T-cell (primary cell): Measurements from ENCODE around the gene NBPF1. TPM values are rescaled to one million over a fixed set of nuclear protein-coding genes. Genes with fewer than 3 reads are reported as not detected.
A peak's percentile ranks its signal among the peaks of the same experiment; 100 is the strongest.
"Not testable (repeated sequence)": the region's sequence is repeated elsewhere in the genome, so short reads cannot be mapped to it uniquely, and the experiment has no call there.

Source experiments
- ATAC-seq, 4 experiments: fragments of 200-7000 bp in 3 of 4; fragments of 150-1000 bp in 1 of 4; cut with Tn5 transposase; replicated peaks in 1 of 4; 1 replicate in 3 of 4; 2 replicates in 1 of 4; pipeline ENCODE4 v1.10.0; 2021; ENCODE audit warnings: moderate library complexity in 3 of 4, mild to moderate bottlenecking in 2 of 4, moderate number of reproducible peaks in 1 of 4
- CTCF ChIA-PET, 2 donors: fragments of 300-600 bp; sonication (Branson Sonifier 250); formaldehyde crosslinking; loops; one replicate each; lab custom pipeline; 2022; ENCODE audit warnings: antibody characterized with exemption in 2 of 2; lab: Charles Lee
- POLR2A ChIA-PET, 2 donors: fragments of 300-600 bp; sonication (Branson Sonifier 250); formaldehyde crosslinking; loops; one replicate each; lab custom pipeline; 2022; ENCODE audit warnings: antibody characterized with exemption in 2 of 2; lab: Charles Lee
- DNase-seq, 35 experiments: peaks; one replicate each; pipeline versions ENCODE4 v3.0.0 to v3.0.0-alpha.2; 2013 to 2023
- H3K27ac ChIP-seq: one replicate; pipeline ENCODE4 v1.5.1; 2013; ENCODE audit warnings: low read length
- H3K27me3 ChIP-seq, 2 experiments: replicated peaks in 1 of 2; 1 replicate in 1 of 2; 2 replicates in 1 of 2; pipeline versions ENCODE4 v1.6.1 to v1.7.0; 2013; ENCODE audit warnings: low read length in 1 of 2, mixed read lengths in 1 of 2; ENCODE audit not compliant: control insufficient read depth in 2 of 2, insufficient read depth in 2 of 2; ENCODE audit errors: extremely low read depth in 1 of 2
- H3K36me3 ChIP-seq, 2 donors: 1 replicate in 1 of 2; 2 replicates in 1 of 2; pipeline versions ENCODE4 v1.6.1 to v1.7.0; 2013; ENCODE audit warnings: low read length in 1 of 2; ENCODE audit not compliant: control insufficient read depth in 2 of 2, insufficient read depth in 1 of 2; ENCODE audit errors: extremely low read depth in 1 of 2
- H3K4me1 ChIP-seq, 2 experiments: 1 replicate in 1 of 2; 2 replicates in 1 of 2; pipeline versions ENCODE4 v1.6.1 to v1.7.0; 2013; ENCODE audit warnings: low read length in 2 of 2, mixed read lengths in 1 of 2; ENCODE audit not compliant: insufficient read depth in 2 of 2, control insufficient read depth in 1 of 2; ENCODE audit errors: extremely low read depth in 1 of 2
- H3K4me3 ChIP-seq, 2 donors: 1 replicate in 1 of 2; 2 replicates in 1 of 2; pipeline versions ENCODE4 v1.5.1 to v1.7.0; 2013; ENCODE audit warnings: mild to moderate bottlenecking in 2 of 2, low read length in 1 of 2, moderate library complexity in 1 of 2; ENCODE audit not compliant: control insufficient read depth in 1 of 2; ENCODE audit errors: extremely low read depth in 1 of 2
- H3K9me3 ChIP-seq: 2 replicates; pipeline ENCODE4 v1.7.0; 2013
- H3K27ac Mint-ChIP-seq, 2 donors: one replicate each; pipeline ENCODE4 v1.8.0; 2020 to 2021; ENCODE audit warnings: mild to moderate bottlenecking in 2 of 2, mixed read lengths in 2 of 2
- H3K27me3 Mint-ChIP-seq, 2 donors: one replicate each; pipeline ENCODE4 v1.8.0; 2021 to 2022; ENCODE audit warnings: mixed read lengths in 2 of 2
- H3K36me3 Mint-ChIP-seq: one replicate; pipeline ENCODE4 v1.8.0; 2021; ENCODE audit warnings: mixed read lengths
- H3K4me1 Mint-ChIP-seq, 3 donors: one replicate each; pipeline ENCODE4 v1.8.0; 2020 to 2022; ENCODE audit warnings: mixed read lengths in 3 of 3, mild to moderate bottlenecking in 1 of 3
- H3K4me3 Mint-ChIP-seq, 3 donors: one replicate each; pipeline ENCODE4 v1.8.0; 2020 to 2022; ENCODE audit warnings: mild to moderate bottlenecking in 3 of 3, mixed read lengths in 3 of 3, moderate library complexity in 3 of 3
- H3K9me3 Mint-ChIP-seq, 3 donors: one replicate each; pipeline ENCODE4 v1.8.0; 2020 to 2022; ENCODE audit warnings: mixed read lengths in 3 of 3
- WGBS: methylation state at CpG from one replicate; pipeline ENCODE4 v1.1.5; 2013; ENCODE audit warnings: missing lambda C conversion rate; ENCODE audit not compliant: insufficient coverage; 5-methylcytosine and 5-hydroxymethylcytosine counted together
- total RNA-seq, 35 experiments: library from RNA in 6 of 35; stranded (reverse) in 6 of 35; fragments of 120-200 nt in 1 of 35; gene quantifications; one replicate each; pipeline versions ENCODE4 v1.2.1 to v1.2.4 and lab custom pipeline; 2013 to 2026

Gene NBPF1
- total RNA-seq, 5 donors from 2014 or later (not counting 1 experiment from before 2014, with no cell fraction given), result 18.1 to 34.8 (median 29.1) TPM

DNA sequence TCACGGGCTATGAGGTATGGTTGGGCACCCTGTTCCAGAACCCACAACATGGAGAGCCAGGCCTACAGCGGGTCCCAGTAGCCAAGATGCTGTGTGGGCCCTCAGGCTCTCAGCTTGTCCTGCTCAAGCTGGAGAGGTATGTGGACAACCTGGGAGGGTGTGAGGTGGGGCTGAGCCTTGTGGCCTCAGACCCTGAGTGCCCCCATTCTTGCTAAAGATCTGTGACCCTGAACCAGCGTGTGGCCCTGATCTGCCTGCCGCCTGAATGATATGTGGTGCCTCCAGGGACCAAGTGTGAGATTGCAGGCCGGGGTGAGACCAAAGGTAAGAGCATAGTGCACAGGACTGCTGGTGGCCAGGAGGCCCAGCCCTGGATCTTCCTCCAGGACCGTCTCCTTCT is 36.0 kb upstream of the NBPF1 start:
- CTCF ChIA-PET, H3K27ac Mint-ChIP-seq, H3K27me3 Mint-ChIP-seq, POLR2A ChIA-PET, ATAC-seq, H3K4me1 Mint-ChIP-seq, H3K36me3 Mint-ChIP-seq, H3K9me3 ChIP-seq, H3K4me3 Mint-ChIP-seq, H3K4me3 ChIP-seq, H3K9me3 Mint-ChIP-seq, H3K27ac ChIP-seq, H3K36me3 ChIP-seq: not testable (repeated sequence)
- Histone ChIP-seq H3K4me1 (peaks cover 2 to 30% of the 10 kb centered on the region in 2 experiments), H3K27me3 (peaks cover 3 to 14% of the 10 kb centered on the region in 2 experiments)
- DNase-seq, result peak in 8 of 35 experiments; percentile 0 to 19 (median 1)
- WGBS, result 83% methylated on average over 2 of the region's 6 CpGs

DNA sequence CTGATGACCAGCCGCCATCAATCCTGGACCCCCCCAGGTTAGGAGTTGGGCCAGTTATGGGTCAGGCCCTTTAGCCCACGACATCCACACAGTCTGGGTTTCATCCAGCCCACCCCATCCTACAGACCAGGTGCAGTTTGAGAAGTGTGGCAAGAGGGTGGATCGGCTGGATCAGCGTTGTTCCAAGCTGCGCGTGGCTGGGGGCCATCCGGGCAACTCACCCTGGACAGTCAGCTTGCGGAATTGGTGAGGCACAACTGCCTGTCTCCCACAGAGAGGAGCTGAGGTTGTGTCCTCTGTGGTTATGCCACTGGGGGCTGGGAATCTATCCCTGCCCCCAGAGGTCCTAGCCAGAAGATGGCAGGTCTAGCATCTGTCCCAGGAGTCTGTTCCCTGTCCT is 35.4 kb upstream of the NBPF1 start:
- CTCF ChIA-PET, DNase-seq, H3K9me3 Mint-ChIP-seq: not testable (repeated sequence)

DNA sequence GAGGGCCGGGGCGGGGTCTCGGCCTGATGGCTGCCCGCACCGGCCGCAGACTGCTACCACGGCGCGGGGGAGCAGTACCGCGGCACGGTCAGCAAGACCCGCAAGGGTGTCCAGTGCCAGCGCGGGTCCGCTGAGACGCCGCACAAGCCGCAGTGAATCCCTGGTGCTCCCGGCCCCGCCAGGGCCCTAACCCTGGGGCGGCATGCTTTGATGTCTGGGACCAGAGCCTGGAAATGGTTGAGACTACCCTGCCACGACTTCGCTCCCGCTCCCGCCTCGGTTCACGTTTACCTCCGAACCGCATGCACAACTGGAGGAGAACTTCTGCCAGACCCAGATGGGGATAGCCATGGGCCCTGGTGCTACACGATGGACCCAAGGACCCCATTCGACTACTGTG is 34.9 kb upstream of the NBPF1 start:
- POLR2A ChIA-PET, ATAC-seq, H3K4me3 ChIP-seq, H3K9me3 Mint-ChIP-seq, H3K27ac Mint-ChIP-seq, DNase-seq, H3K9me3 ChIP-seq, H3K27me3 Mint-ChIP-seq, H3K36me3 Mint-ChIP-seq, CTCF ChIA-PET, H3K27ac ChIP-seq, H3K4me1 Mint-ChIP-seq, H3K36me3 ChIP-seq: not testable (repeated sequence)
- 43% methylated on average over 15 of the region's 32 CpGs for WGBS
- Histone ChIP-seq H3K27me3 (peaks cover 3 to 14% of the 10 kb centered on the region in 2 experiments), H3K4me1 (peaks cover 8 to 41% of the 10 kb centered on the region in 2 experiments)
- peak overlapping the region in 1 of 3 donors; percentile 28 for H3K4me3 Mint-ChIP-seq

More for the DNA sequence above, 35.4 kb upstream of the NBPF1 start:
- H3K9me3 ChIP-seq, H3K4me3 ChIP-seq, H3K4me1 Mint-ChIP-seq, H3K36me3 ChIP-seq, ATAC-seq, H3K36me3 Mint-ChIP-seq, H3K27ac Mint-ChIP-seq, H3K27me3 Mint-ChIP-seq, H3K27ac ChIP-seq, POLR2A ChIA-PET, H3K4me3 Mint-ChIP-seq: not testable (repeated sequence)
- Histone ChIP-seq H3K4me1 (peaks cover 5 to 36% of the 10 kb centered on the region in 2 experiments), H3K27me3 (peaks cover 3 to 14% of the 10 kb centered on the region in 2 experiments)
- no CpG with 5 or more reads among the region's 8 CpGs for WGBS

DNA sequence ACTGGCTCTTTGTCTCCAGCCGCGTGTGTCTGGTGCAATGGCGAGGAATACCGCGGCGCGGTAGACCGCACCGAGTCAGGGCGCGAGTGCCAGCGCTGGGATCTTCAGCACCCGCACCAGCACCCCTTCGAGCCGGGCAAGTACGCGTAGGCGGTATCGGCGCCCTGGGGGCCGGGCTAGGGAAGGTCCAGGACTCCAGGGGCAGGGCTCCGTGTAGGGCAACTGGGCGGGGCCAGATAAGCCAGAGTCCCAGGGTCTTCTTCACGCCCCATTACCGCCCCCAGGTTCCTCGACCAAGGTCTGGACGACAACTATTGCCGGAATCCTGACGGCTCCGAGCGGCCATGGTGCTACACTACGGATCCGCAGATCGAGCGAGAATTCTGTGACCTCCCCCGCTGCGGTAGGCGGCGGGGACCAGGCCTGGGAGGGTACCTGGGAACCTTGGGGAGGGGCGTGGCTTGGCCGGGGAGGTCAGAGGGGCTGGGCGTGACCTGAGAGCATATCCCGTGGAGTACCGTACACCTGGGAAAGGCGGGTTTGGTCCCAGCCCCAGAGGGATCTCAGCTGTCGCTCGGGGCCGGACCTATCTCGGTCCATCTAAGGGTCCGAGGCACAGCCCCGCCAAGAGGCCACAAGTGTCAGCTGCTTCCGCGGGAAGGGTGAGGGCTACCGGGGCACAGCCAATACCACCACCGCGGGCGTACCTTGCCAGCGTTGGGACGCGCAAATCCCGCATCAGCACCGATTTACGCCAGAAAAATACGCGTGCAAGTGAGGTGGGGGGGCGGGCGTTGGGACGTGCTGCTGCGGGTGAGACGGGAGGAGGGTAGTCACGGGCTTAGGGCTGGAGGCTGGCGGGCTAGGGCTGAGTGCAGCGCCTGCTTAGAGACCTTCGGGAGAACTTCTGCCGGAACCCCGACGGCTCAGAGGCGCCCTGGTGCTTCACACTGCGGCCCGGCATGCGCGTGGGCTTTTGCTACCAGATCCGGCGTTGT is 34.1 kb upstream of the NBPF1 start:
- peak overlapping the region in 1 of 2 donors; percentile 20 for H3K4me3 ChIP-seq
- H3K4me1 Mint-ChIP-seq, CTCF ChIA-PET, H3K27ac Mint-ChIP-seq, H3K9me3 Mint-ChIP-seq, POLR2A ChIA-PET, H3K27me3 Mint-ChIP-seq, H3K9me3 ChIP-seq, H3K36me3 ChIP-seq, H3K27ac ChIP-seq, H3K36me3 Mint-ChIP-seq: not testable (repeated sequence)
- peak overlapping the region; percentile 28 to 60 (median 54) for H3K4me3 Mint-ChIP-seq
- H3K27me3 ChIP-seq, result peaks cover 3 to 14% of the 10 kb centered on the region in 2 experiments
- peak in 22 of 35 experiments; percentile 3 to 55 (median 38) for DNase-seq
- ATAC-seq, result peak in 3 of 4 experiments; percentile 3 to 14 (median 11)
- peaks cover 8 to 49% of the 10 kb centered on the region in 2 experiments for H3K4me1 ChIP-seq
- 15% methylated on average over 11 of the region's 84 CpGs for WGBS

DNA sequence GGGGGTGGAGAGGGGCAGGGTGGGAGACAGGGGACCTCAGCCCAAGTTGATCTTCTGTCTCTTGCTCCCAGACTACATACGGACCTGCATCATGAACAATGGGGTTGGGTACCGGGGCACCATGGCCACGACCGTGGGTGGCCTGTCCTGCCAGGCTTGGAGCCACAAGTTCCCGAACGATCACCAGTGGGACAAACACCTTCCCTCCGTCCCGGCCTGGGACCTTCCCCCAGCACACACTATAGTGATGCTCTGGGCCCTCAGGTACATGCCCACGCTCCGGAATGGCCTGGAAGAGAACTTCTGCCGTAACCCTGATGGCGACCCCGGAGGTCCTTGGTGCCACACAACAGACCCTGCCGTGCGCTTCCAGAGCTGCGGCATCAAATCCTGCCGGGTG is 33.4 kb upstream of the NBPF1 start:
- H3K4me3 ChIP-seq, H3K27ac ChIP-seq, DNase-seq, CTCF ChIA-PET, H3K27me3 Mint-ChIP-seq, H3K4me3 Mint-ChIP-seq, H3K36me3 ChIP-seq, H3K9me3 Mint-ChIP-seq, H3K36me3 Mint-ChIP-seq, H3K4me1 Mint-ChIP-seq, POLR2A ChIA-PET, H3K9me3 ChIP-seq, ATAC-seq, H3K27ac Mint-ChIP-seq: not testable (repeated sequence)
- Histone ChIP-seq H3K27me3 (peaks cover 3 to 14% of the 10 kb centered on the region in 2 experiments), H3K4me1 (peaks cover 8 to 56% of the 10 kb centered on the region in 2 experiments)
- WGBS, result no CpG with 5 or more reads among the region's 17 CpGs

- 97% methylated on average over 14 of the region's 15 CpGs for WGBS
- POLR2A ChIA-PET, H3K36me3 Mint-ChIP-seq, H3K9me3 ChIP-seq, H3K4me3 ChIP-seq, H3K27me3 Mint-ChIP-seq, H3K4me1 Mint-ChIP-seq, ATAC-seq, CTCF ChIA-PET, H3K27ac ChIP-seq, H3K9me3 Mint-ChIP-seq, H3K36me3 ChIP-seq: not testable (repeated sequence)
- Histone ChIP-seq H3K27me3 (peaks cover 0 to 14% of the 10 kb centered on the region in 2 experiments), H3K4me1 (peaks cover 8 to 56% of the 10 kb centered on the region in 2 experiments)
- Mint-ChIP-seq H3K27ac (peak overlapping the region; percentile 15 to 34), H3K4me3 (peak overlapping the region in 2 of 3 donors; percentile 14 to 45)
- peak in 9 of 35 experiments; percentile 0 to 24 (median 2) for DNase-seq
Observed at GRCh38 chr1:16646061-16646664, 32.8 kb upstream of the NBPF1 start.
